NCI-H1417 (cell line): ENCODE data around the gene UGT1A1.

ENCODE experiments used
- DNase-seq, 3 experiments: peaks; one replicate each; lab custom pipeline; 2025; lab: John Stamatoyannopoulos, UW

The UGT1A1 gene

GRCh38 chr2:233796254-233796653, 36.2 kb downstream of the UGT1A1 start:
- no peak for DNase-seq

DNA sequence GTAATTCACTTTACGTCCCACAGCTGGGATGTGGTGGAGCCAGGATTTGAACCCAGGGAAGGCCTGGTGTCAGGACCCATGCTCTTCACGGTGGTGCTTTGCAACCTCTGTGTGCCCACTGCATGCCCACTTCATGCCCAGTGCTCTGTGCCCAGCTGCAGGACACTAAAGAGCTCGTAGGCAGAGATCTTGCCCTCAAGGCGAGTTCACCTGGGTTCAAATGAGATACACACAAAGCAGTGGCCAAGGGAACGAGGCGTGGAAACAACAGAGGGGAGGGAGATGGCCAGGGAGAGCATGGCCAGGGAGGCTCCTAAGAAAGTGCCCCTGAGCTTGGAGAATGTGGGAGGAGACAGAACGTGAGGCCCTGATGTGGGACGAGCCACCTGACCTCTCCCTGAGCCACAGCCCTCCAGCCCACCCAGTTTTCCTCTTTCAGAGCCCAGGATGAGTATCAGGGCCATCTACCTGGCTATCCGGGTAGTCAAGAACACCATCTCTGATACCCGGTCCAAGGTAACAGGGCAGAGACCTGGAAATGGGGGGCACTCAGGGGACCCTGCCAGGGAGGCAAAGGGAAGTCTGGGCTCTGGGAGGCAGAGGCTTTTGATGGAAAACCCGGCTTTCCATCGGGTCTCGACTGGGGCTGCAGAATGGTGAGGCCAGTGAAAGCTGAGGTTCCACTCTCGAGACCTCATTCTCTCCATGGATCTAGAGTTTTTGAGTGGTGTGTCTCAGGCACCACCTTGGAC, 38.4 kb downstream of the UGT1A1 start:
- no peak for DNase-seq

DNA sequence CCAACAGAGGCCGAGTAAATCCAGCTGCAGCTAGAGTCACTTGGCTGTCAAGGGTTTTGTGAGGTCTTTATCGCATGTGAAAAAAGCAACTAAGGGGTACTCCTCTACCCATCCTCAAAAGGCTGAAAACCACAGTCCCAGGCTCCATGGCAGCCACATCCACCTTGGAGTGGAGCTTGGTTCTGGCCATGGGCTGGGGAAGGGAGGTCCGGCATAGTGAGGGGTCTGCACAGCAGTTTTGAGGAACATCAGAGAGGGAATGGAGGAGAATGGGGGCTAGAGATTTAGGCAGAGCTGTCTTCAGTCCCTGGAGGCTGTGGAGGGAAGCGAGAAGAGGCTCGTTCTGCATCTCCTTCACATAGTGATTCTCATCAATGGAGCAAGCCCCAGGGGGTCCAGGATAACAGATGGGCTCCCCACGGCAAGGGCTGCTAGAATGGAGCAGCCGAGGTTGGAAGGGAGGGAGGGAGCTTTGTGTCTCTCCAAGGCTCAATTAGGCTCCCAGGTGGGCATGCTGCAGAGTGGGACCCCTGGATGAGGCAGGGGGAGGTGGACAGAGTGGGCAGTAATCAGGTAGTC, 39.1 kb downstream of the UGT1A1 start:
- no peak for DNase-seq

- DNase-seq, result no peak
These were observed 39.6 kb downstream of the UGT1A1 start for GRCh38 chr2:233799716-233800115.

- no peak for DNase-seq
These were observed 40.1 kb downstream of the UGT1A1 start for GRCh38 chr2:233800208-233800607.

DNA sequence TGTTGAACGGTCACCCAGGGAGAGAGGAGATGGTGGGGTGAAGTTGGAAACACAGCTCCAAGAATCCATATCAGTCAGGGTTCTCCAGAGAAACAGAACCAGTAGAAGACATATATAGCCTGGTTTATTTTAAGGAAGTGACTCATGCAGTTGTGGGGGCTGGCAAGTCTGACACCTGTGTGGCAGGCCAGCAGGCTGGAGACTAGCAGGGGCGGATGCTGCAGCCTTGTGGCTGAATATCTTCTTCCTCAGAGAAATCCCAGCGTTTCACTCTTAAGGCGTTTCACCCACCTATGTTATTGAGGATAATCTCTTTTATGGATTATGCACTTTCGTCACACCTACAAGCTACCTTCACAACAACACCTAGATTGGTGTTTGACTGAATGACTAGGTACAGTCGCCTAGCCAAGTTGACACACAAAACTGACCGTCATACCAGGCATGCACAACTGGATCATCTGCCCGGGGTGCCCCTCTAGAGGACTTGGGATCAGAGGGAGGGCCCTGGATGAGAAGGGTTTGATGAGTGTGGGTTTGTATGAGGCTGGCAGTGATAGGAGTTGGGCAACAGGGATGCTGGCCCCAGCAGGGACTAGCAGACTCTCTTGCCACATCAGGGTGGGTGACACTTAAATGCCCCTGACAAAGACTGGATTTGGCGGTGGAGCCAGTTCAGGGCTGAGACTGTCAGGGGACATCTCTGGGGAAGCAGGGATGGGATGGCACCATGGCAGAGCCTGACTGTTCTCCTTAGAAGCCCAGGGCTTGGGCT, 41.5 kb downstream of the UGT1A1 start:
- DNase-seq, result no peak

GRCh38 chr2:233802132-233802815, 42.2 kb downstream of the UGT1A1 start:
- no peak for DNase-seq

DNA sequence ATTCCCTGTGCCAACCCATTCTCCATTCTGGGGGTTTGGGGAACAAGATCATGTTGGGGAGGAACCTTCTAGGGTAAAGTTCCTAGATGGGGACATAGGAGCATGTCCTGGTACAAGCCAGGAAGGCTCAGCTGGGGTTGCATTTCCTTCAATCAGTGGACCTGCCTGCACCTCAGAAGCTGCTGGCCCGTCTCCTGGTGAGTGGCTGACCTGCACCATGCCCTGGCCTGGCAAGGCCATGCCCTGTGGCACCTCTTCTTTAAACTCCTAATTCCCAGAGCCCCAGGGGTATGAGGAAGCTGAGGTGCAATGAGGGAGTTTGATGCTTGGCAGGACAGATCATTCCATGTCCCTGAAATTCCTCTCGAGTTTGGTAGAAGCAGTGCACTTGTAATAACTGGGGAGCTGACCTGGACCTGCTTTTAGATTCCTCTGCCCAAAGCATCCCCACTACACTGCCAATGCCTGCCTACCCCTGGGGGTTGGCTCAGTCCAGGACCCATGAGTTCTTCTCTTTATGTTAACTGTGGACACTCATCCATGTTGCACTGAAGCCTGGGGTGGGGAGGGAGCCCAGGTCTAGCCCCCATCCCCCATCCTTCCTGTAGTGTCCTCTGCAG, 43.3 kb downstream of the UGT1A1 start:
- DNase-seq, result no peak

DNA sequence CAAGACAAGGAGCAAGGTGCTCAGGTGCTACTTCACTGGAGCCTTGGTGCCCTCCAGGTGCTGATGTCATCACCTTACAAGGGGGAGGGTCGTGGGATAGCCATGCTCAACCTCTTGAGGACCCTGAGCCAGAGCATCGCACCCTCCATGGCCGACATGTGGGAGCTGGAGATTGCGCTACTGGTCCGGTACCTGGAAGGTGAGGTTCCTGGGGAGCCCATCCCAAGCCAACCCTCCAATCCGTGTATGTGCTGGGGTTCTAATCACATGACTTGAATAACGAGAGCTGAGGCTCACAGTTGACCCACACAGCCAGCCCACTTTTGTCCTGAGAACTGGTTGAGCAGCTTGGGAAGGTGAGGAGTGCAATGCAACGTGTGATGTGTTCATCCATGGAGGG, 43.9 kb downstream of the UGT1A1 start:
- no peak for DNase-seq

GRCh38 chr2:233807215-233807865, 47.3 kb downstream of the UGT1A1 start:
- no peak for DNase-seq

- DNase-seq, result no peak
These were observed 48.2 kb downstream of the UGT1A1 start for GRCh38 chr2:233807966-233808935.

DNA sequence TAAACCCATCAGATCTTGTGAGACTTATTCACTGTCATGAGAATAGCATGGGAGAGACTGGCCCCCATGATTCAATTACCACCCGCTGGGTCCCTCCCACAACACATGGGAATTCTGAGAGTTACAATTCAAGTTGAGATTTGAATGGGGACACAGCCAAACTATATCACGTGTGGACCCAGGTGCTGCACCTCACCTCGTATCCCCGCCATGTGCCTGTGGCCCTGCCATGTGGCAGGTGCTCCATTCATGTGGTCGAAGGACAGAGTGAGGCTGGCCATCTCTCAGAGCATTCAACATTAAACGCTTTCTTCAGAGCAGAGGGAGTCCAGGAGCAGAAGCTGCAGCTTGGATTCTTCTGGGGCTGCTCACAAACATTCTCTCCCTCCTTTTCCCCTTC, 50.3 kb downstream of the UGT1A1 start:
- DNase-seq, result no peak

GRCh38 chr2:233811087-233811486, 51.0 kb downstream of the UGT1A1 start:
- DNase-seq, result no peak

DNA sequence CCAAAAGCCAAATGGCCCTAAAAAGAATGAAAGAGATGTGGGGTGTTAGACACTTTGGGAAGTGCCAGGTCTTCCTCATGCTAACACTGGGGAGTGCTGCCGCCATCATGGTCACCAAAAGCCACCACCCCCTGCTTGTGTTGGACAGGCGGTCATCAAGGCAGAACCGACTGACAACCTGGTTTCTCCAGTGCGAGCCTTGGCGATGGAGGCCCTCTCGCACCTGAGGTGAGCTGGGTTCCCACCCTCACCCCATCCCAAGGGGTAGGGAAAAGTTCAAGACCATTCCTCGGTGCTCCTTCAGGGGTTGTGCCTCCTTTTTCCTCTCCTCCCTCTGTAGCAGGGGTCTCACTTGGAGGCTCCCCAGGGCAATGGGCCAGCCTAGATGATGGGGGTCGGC, 51.7 kb downstream of the UGT1A1 start:
- no peak for DNase-seq

- no peak for DNase-seq
These were observed 53.4 kb downstream of the UGT1A1 start for GRCh38 chr2:233813236-233814055.

DNA sequence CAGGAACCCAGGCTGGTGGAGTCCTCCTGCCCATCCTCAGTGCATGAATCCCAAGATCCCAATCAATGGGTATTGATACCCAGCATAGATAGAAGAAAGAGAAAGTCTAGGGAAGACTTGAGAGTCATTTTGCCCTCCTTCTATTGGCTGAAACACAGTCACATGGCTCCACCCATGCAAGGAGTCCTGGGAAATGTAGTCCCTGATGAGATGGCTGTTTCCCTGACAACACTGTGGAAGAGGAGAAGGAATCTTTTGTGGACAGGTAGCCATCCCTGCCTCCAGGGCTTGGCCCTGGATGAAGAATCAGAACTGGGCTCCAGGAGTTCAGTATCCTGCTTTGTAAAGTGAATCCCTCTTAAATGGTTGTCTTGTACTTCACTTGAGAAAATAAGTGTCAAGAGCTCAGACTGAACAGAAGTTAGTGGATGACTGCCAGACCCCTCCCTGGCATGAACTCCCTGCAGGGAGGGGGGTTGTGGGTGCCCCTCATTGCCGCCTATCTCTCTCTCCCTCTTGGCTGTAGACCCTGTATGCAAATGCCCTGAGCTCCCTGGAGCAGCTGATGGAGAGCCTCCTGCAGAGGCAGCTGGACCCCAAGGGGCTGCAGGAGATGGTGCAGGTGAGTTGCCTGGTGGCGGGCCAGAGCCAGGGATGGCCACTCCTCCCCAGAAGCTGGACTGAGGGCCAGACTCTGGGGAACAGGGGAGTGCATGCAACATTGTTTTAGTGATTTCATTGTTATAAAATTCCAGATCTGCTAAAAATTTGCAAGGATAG, 54.2 kb downstream of the UGT1A1 start:
- DNase-seq, result peak in 1 of 3 experiments; percentile 5

GRCh38 chr2:233815861-233816260, 55.8 kb downstream of the UGT1A1 start:
- DNase-seq, result no peak

GRCh38 chr2:233816334-233816733, 56.3 kb downstream of the UGT1A1 start:
- peak in 1 of 3 experiments; percentile 15 for DNase-seq

- no peak for DNase-seq
These were observed 56.7 kb downstream of the UGT1A1 start for GRCh38 chr2:233816771-233817170.
